SK-N-MC (cell line): Measurements from ENCODE around the gene MTUS2.
A peak's percentile ranks its signal among the peaks of the same experiment; 100 is the strongest.

Source experiments
- DNase-seq: peaks from one replicate; pipeline ENCODE4 v3.0.0-alpha.2; 2011; ENCODE audit warnings: low read depth, low spot score
- H3K27ac ChIP-seq: fragments of 200-600 bp; sonication (generic); 2 replicates; pipeline ENCODE4 v1.5.1; 2016; ENCODE audit warnings: mixed run types
- H3K36me3 ChIP-seq: fragments of 200-600 bp; sonication (generic); 2 replicates; pipeline ENCODE4 v1.6.1; 2017; ENCODE audit warnings: antibody characterized with exemption, low read length, mixed read lengths; ENCODE audit not compliant: insufficient read depth
- H3K4me3 ChIP-seq: fragments of 200-600 bp; sonication (generic); 2 replicates; pipeline ENCODE4 v1.5.1; 2016
- H3K9ac ChIP-seq: fragments of 200-600 bp; sonication (generic); 2 replicates; pipeline ENCODE4 v1.8.0; 2017; ENCODE audit warnings: mixed run types, mixed read lengths; ENCODE audit not compliant: insufficient read length
- H3K9me3 ChIP-seq: fragments of 200-600 bp; sonication (generic); 2 replicates; pipeline ENCODE4 v1.6.1; 2017; ENCODE audit warnings: low read depth, mild to moderate bottlenecking, antibody characterized with exemption, low read length, moderate library complexity, mixed read lengths
- EZH2 ChIP-seq: fragments of 200-600 bp; sonication (generic); IDR thresholded peaks from one replicate; pipeline ENCODE4 v1.6.1; 2017; ENCODE audit warnings: antibody characterized with exemption
- FOXP2 ChIP-seq: optimal IDR thresholded peaks from 2 replicates; pipeline ENCODE3; 2011; ENCODE audit warnings: mild to moderate bottlenecking, moderate library complexity; ENCODE audit not compliant: insufficient read depth; ENCODE audit errors: extremely low read length, control extremely low read depth
- POLR2AphosphoS5 ChIP-seq: IDR thresholded peaks from 2 replicates; pipeline ENCODE4 v1.6.1; 2012; ENCODE audit warnings: mild to moderate bottlenecking, low read depth, low read length, borderline replicate concordance

MTUS2 gene

DNA sequence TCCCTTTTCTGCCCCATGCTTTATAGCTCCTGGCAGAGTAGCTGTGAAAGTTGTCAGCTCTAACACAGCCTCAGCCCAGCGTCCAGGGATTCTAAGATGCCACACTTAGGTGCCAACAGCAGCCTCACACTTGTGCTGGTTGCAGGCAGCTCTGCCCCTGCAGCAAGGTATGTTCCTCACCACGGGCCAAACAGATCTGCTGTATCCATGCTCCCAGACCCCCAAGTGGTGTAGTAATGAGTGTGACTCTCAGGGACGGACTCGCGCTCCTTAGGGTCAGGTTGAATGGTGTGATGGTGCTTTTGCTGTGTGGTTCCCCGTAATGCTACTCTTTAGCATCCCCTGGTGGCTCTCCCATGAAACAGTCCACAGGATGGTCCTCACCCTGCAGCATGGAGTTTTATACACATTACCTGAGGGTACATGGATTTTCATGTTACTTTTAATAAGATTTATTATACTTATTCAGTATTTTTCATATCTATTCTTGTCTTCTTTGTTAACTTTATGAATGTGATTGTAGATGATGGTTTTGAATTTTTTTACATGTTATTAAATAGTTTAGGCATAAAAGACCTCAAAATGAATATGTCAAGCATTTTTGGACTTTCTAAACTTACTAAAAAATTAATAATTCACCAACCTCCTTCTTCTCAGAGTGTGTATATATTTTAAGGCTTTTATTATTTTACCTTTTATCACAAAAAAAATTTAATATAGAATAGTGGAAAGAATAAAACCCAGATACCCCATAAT is 542.9 kb downstream of the MTUS2 start:
- Histone ChIP-seq H3K4me3 (no peak overlapping the region), H3K27ac (no peak overlapping the region), H3K9ac (no peak overlapping the region), H3K9me3 (no peaks in the 10 kb centered on the region), H3K36me3 (no peaks in the 10 kb centered on the region)
- peak; percentile 6 for DNase-seq
- TF ChIP-seq FOXP2 (no peak), EZH2 (no peak), POLR2AphosphoS5 (no peak)

DNA sequence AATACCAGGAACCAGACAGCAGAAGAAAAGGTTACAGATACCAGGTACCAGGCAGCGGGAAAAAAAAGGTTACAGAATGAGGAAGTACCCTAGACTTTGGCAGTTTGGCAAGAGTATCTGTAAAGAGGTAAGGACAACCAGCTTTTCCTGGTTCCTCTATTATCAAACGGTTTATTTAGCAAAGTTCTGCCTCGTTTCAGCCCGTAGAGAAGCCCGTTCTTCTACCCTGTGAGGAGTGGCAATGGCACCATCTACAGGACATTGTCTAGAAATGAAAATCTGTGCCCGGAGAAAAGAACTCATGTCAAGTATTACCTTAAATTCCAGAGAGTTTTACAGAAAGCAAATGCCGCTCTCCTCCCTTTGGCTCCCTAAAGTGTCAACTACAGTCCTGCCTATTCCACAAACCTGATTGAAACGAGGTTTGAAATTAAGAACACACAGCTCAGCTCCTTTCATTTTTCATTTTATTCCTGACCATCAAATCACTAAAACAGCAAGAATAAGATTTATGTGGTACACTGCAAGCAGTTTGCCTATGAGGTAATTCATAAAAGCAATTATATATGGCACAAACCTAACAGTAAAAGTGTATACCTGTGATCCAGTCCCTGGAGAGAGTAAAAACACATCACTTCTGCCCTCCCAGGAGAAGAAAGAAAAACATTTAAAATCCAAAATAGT is 549.1 kb downstream of the MTUS2 start:
- Histone ChIP-seq H3K36me3 (no peaks in the 10 kb centered on the region), H3K9ac (no peak overlapping the region), H3K4me3 (no peak overlapping the region), H3K27ac (no peak overlapping the region), H3K9me3 (peaks cover 5% of the 10 kb centered on the region; the same call in 1 of the 2 replicates)
- TF ChIP-seq POLR2AphosphoS5, result no peak
- TF ChIP-seq EZH2, result no peak
- no peak for TF ChIP-seq FOXP2
- DNase-seq, result peak; percentile 5

DNA sequence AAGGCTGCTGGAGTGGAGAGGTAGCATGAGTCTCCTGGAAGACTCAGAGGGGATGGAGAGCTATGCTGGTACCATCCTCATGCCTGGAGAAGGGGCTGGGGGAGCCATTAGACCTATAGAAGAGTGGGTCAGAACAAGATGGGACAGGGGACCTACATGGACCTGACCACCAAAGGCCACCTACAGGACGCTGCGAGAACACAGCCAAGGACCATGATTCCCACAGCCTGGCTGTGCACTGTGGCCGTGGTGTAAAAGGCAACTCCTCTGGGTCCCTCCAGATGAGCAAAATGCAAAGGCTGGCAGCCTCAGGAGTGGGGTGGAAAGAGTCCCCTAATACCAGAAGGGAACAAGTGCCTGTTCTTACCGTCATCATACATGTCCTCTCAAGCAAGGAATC is 559.1 kb downstream of the MTUS2 start:
- Histone ChIP-seq H3K36me3 (no peaks in the 10 kb centered on the region), H3K9me3 (no peaks in the 10 kb centered on the region), H3K9ac (no peak overlapping the region), H3K4me3 (no peak overlapping the region), H3K27ac (no peak overlapping the region)
- no peak for TF ChIP-seq POLR2AphosphoS5
- no peak for TF ChIP-seq EZH2
- no peak for TF ChIP-seq FOXP2
- no peak for DNase-seq

DNA sequence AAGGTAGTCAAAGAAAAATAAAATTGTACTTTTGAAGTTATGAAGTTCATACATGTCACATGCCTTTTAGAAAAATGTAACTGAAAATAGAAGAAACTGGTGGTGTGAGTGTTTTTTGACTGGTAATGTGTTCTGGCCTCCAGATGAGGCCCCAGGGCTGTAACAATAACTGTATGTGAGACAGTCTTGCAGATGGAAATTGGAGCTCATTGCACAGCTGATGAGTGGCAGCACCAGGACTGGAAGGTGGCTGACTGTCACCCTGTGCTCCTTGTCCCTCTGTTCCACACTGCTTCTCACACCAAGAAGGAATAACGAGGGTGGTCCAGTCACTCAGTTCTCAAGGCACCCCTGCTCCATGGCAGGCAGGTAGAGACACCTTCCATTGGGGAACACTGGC is 559.7 kb downstream of the MTUS2 start:
- H3K9ac ChIP-seq, result no peak overlapping the region
- H3K36me3 ChIP-seq, result no peaks in the 10 kb centered on the region
- H3K4me3 ChIP-seq, result no peak overlapping the region
- H3K9me3 ChIP-seq, result no peaks in the 10 kb centered on the region
- TF ChIP-seq EZH2, result no peak
- no peak for TF ChIP-seq POLR2AphosphoS5
- no peak for TF ChIP-seq FOXP2
- H3K27ac ChIP-seq, result no peak overlapping the region
- DNase-seq, result no peak

DNA sequence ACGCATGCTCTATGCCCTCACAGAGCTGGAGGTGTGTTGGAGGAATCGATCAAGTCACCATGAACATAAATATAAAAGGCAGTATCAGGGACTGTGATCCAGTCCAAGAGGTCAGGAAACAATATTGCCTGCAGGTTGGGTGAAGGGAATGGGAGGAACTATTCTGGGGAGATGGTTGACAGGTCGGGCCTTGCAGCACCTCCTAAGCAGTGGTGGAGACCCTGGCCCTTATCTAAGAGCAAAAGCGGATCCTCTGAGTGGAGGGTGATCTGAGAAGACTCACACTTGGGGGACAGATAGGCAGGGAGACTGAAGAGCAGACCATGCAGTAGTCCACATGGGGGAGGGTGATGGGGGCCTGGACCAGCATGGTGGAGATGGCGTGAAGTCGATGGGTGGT is 561.9 kb downstream of the MTUS2 start:
- no peaks in the 10 kb centered on the region for H3K36me3 ChIP-seq
- DNase-seq, result no peak
- no peak overlapping the region for H3K4me3 ChIP-seq
- no peaks in the 10 kb centered on the region for H3K9me3 ChIP-seq
- no peak overlapping the region for H3K9ac ChIP-seq
- H3K27ac ChIP-seq, result no peak overlapping the region
- TF ChIP-seq EZH2 (no peak), POLR2AphosphoS5 (no peak), FOXP2 (no peak)

DNA sequence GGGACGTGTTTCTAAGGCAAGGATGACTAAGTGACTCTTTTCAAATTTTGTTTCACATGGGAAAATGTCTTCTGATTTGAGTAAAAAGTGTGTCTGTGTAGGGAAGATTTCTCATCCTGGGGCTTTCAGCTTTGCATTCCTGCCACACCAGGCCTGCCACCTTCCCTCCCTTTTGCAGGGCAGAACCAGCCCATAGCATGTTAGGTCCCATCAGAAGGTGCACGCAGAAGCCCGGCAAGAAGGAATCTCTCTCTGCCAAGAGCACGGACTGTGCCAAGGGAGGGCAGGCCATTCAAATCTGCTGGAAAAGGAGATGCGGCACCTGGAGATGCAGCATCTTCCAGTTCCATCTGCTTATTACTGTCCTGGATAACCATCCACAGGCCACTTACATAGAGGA is 563.3 kb downstream of the MTUS2 start:
- DNase-seq, result no peak
- H3K9ac ChIP-seq, result no peak overlapping the region
- no peak overlapping the region for H3K4me3 ChIP-seq
- no peak overlapping the region for H3K27ac ChIP-seq
- no peaks in the 10 kb centered on the region for H3K36me3 ChIP-seq
- TF ChIP-seq POLR2AphosphoS5 (no peak), FOXP2 (no peak), EZH2 (no peak)
- no peaks in the 10 kb centered on the region for H3K9me3 ChIP-seq

DNA sequence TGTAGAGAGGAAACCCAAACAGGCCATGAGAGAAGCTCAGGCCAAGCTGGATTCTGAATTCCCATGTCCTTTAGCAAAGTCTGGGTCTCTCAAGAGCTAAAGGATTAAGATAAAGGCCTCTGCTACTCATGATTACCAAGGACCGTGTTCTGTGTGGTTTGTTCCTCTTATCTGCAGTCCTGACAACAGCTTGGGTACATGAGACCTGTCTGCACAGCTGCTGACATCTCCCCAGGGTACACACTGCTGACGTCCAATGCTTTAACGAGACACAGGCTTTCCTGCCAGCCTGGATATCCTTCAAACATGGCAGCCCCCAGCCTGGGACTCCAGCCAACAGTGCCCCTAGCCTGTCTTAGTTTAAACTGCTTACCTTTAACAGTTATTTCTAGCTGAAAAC is 564.3 kb downstream of the MTUS2 start:
- H3K9ac ChIP-seq, result no peak overlapping the region
- TF ChIP-seq EZH2, result no peak
- no peak for TF ChIP-seq FOXP2
- TF ChIP-seq POLR2AphosphoS5, result no peak
- no peak overlapping the region for H3K4me3 ChIP-seq
- no peaks in the 10 kb centered on the region for H3K36me3 ChIP-seq
- no peak overlapping the region for H3K27ac ChIP-seq
- H3K9me3 ChIP-seq, result no peaks in the 10 kb centered on the region
- no peak for DNase-seq

DNA sequence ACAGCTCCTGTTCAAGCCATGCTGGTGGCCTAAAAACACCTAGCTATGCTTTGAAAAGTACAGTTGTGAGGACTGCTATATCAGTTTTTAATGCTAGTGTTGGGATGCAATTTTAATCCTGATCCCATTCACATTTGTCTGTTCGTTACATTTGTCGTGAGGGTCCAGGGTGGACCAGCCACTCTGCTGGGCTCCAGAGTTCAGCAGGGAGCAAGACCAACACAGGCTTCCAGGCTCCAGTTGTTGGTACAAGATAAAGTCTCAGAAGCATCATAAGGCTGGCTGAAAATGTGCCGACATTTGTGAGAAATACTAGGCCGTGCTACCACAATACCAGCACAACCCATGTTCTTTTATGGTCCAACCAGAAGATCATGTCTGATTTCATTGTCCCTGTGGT is 564.7 kb downstream of the MTUS2 start:
- H3K36me3 ChIP-seq, result no peaks in the 10 kb centered on the region
- no peaks in the 10 kb centered on the region for H3K9me3 ChIP-seq
- H3K4me3 ChIP-seq, result no peak overlapping the region
- no peak overlapping the region for H3K9ac ChIP-seq
- no peak for DNase-seq
- no peak overlapping the region for H3K27ac ChIP-seq
- no peak for TF ChIP-seq EZH2
- no peak for TF ChIP-seq POLR2AphosphoS5
- no peak for TF ChIP-seq FOXP2
